ENCODE data around the gene PIK3C3. TPM values are rescaled to one million over a fixed set of nuclear protein-coding genes. Genes with fewer than 3 reads are reported as not detected.

The PIK3C3 gene
- total and polyA plus RNA-seq, 2 experiments from 2014 or later = 24.9 to 54.7 TPM

DNA sequence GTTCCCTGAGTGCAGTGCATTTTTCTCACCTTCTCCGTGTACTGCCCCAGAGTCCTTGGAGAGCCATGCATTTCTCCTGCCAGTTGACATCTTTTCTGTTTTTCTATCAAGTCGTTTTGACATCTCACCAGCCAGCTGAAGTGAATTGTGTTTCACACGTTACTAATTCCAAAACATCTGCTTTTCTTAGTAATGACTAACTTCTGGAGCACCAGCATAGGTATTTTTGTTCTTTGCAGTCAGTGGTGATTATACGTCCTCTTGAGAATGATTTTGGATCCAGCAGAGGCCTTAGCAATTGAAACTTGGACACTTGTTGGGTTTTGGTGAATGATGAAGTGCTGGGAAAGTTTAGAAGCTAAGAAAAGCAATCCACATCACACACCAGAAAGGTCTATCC lies 112.5 kb downstream of the PIK3C3 start:
- no peaks in the 10 kb centered on the region for H3K4me1 ChIP-seq (ENCODE audit: insufficient read depth)
- no peak overlapping the region for H3K27ac ChIP-seq
- no peak overlapping the region for H3K4me3 ChIP-seq
- no peaks in the 10 kb centered on the region for H3K27me3 ChIP-seq
- no peaks in the 10 kb centered on the region for H3K9me2 ChIP-seq (replicated peaks; ENCODE audit: insufficient read depth)
- H3K4me2 ChIP-seq = no peak overlapping the region
- H3K9me3 ChIP-seq (ENCODE audit: low read depth) = no peaks in the 10 kb centered on the region
- no peaks in the 10 kb centered on the region for H4K20me1 ChIP-seq (ENCODE audit: insufficient read depth, poor library complexity, severe bottlenecking)
- no peak overlapping the region for H2AFZ ChIP-seq
- 90% methylated on average over 4 of the region's 4 CpGs for WGBS (ENCODE audit: low lambda C conversion rate, missing lambda C conversion rate)
- TF ChIP-seq EZH2phosphoT487 (IDR thresholded peaks at IDR 0.05; ENCODE audit: low read depth, severe bottlenecking, unreplicated experiment) (no peak), EZH2 (IDR thresholded peaks at IDR 0.05; ENCODE audit: borderline replicate concordance) (no peak)
- TF ChIP-seq, protein P1, sequence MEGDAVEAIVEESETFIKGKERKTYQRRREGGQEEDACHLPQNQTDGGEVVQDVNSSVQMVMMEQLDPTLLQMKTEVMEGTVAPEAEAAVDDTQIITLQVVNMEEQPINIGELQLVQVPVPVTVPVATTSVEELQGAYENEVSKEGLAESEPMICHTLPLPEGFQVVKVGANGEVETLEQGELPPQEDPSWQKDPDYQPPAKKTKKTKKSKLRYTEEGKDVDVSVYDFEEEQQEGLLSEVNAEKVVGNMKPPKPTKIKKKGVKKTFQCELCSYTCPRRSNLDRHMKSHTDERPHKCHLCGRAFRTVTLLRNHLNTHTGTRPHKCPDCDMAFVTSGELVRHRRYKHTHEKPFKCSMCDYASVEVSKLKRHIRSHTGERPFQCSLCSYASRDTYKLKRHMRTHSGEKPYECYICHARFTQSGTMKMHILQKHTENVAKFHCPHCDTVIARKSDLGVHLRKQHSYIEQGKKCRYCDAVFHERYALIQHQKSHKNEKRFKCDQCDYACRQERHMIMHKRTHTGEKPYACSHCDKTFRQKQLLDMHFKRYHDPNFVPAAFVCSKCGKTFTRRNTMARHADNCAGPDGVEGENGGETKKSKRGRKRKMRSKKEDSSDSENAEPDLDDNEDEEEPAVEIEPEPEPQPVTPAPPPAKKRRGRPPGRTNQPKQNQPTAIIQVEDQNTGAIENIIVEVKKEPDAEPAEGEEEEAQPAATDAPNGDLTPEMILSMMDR (IDR thresholded peaks at IDR 0.05; ENCODE audit: poor library complexity) = no peak
- no peaks in the 10 kb centered on the region for H3K36me3 ChIP-seq (replicated peaks; ENCODE audit: insufficient read depth, low read depth)
- H3K79me2 ChIP-seq = no peaks in the 10 kb centered on the region
- no peak for DNase-seq (ENCODE audit: low spot score)

DNA sequence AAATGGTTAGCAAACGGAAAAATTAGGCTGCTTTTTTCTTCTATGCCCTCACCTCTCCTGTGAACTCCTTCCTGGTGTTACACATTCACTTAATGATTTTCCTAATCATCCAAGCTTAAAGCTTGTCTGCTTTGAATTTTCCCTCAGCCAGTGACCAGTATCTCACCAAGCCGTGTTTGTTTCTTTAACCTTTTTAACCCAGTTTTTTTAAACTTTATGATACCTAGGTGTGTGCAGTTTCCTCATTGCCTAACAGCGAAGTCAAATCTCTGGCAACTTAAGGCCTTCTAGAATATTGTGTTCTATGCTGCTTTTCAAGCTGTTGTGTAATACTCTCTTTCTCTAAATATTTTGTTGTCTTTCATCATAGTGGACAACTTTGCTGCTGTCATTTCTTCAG lies 113.0 kb downstream of the PIK3C3 start:
- Histone ChIP-seq H4K20me1 (ENCODE audit: insufficient read depth, poor library complexity, severe bottlenecking) (no peaks in the 10 kb centered on the region), H2AFZ (no peak overlapping the region), H3K4me3 (no peak overlapping the region), H3K9me3 (ENCODE audit: low read depth) (no peaks in the 10 kb centered on the region), H3K27ac (no peak overlapping the region), H3K36me3 (replicated peaks; ENCODE audit: insufficient read depth, low read depth) (no peaks in the 10 kb centered on the region), H3K4me2 (no peak overlapping the region), H3K9me2 (replicated peaks; ENCODE audit: insufficient read depth) (no peaks in the 10 kb centered on the region), H3K27me3 (no peaks in the 10 kb centered on the region), H3K4me1 (ENCODE audit: insufficient read depth) (no peaks in the 10 kb centered on the region), H3K79me2 (no peaks in the 10 kb centered on the region)
- TF ChIP-seq EZH2 (IDR thresholded peaks at IDR 0.05; ENCODE audit: borderline replicate concordance) = no peak
- TF ChIP-seq, protein P1 (IDR thresholded peaks at IDR 0.05; ENCODE audit: poor library complexity) = no peak
- no peak for TF ChIP-seq EZH2phosphoT487 (IDR thresholded peaks at IDR 0.05; ENCODE audit: low read depth, severe bottlenecking, unreplicated experiment)
- no peak for DNase-seq (ENCODE audit: low spot score)
- WGBS (ENCODE audit: low lambda C conversion rate, missing lambda C conversion rate) = 79% methylated on average over 3 of the region's 3 CpGs

- no peaks in the 10 kb centered on the region for H3K27me3 ChIP-seq
- H3K36me3 ChIP-seq (replicated peaks; ENCODE audit: insufficient read depth, low read depth) = no peaks in the 10 kb centered on the region
- H3K4me1 ChIP-seq (ENCODE audit: insufficient read depth) = no peaks in the 10 kb centered on the region
- H3K4me3 ChIP-seq = no peak overlapping the region
- H3K9me3 ChIP-seq (ENCODE audit: low read depth) = no peaks in the 10 kb centered on the region
- no peaks in the 10 kb centered on the region for H4K20me1 ChIP-seq (ENCODE audit: insufficient read depth, poor library complexity, severe bottlenecking)
- H3K27ac ChIP-seq = no peak overlapping the region
- H3K9me2 ChIP-seq (replicated peaks; ENCODE audit: insufficient read depth) = no peaks in the 10 kb centered on the region
- TF ChIP-seq, protein P1 (IDR thresholded peaks at IDR 0.05; ENCODE audit: poor library complexity) = no peak
- TF ChIP-seq EZH2 (IDR thresholded peaks at IDR 0.05; ENCODE audit: borderline replicate concordance) = no peak
- TF ChIP-seq EZH2phosphoT487 (IDR thresholded peaks at IDR 0.05; ENCODE audit: low read depth, severe bottlenecking, unreplicated experiment) = no peak
- no peak overlapping the region for H3K4me2 ChIP-seq
- H2AFZ ChIP-seq = no peak overlapping the region
- no peaks in the 10 kb centered on the region for H3K79me2 ChIP-seq
- DNase-seq (ENCODE audit: low spot score) = no peak
Measured at GRCh38 chr18:42069036-42069435, 114.0 kb downstream of the PIK3C3 start.

GRCh38 chr18:42072407-42072806 lies 117.4 kb downstream of the PIK3C3 start:
- H3K36me3 ChIP-seq (replicated peaks; ENCODE audit: insufficient read depth, low read depth) = no peaks in the 10 kb centered on the region
- H3K4me2 ChIP-seq = no peak overlapping the region
- no peaks in the 10 kb centered on the region for H3K79me2 ChIP-seq
- no peaks in the 10 kb centered on the region for H3K27me3 ChIP-seq
- TF ChIP-seq EZH2 (IDR thresholded peaks at IDR 0.05; ENCODE audit: borderline replicate concordance) = no peak
- TF ChIP-seq, protein P1 (IDR thresholded peaks at IDR 0.05; ENCODE audit: poor library complexity) = no peak
- no peak for TF ChIP-seq EZH2phosphoT487 (IDR thresholded peaks at IDR 0.05; ENCODE audit: low read depth, severe bottlenecking, unreplicated experiment)
- H3K27ac ChIP-seq = no peak overlapping the region
- 89% methylated on average over 4 of the region's 4 CpGs for WGBS (ENCODE audit: low lambda C conversion rate, missing lambda C conversion rate)
- no peaks in the 10 kb centered on the region for H3K4me1 ChIP-seq (ENCODE audit: insufficient read depth)
- no peak overlapping the region for H2AFZ ChIP-seq
- H4K20me1 ChIP-seq (ENCODE audit: insufficient read depth, poor library complexity, severe bottlenecking) = no peaks in the 10 kb centered on the region
- no peaks in the 10 kb centered on the region for H3K9me3 ChIP-seq (ENCODE audit: low read depth)
- DNase-seq (ENCODE audit: low spot score) = no peak
- H3K4me3 ChIP-seq = no peak overlapping the region
- H3K9me2 ChIP-seq (replicated peaks; ENCODE audit: insufficient read depth) = no peaks in the 10 kb centered on the region
